Measurements from ENCODE around the gene SLC6A17.

The SLC6A17 gene

GRCh38 chr1:110150330-110151174 is at the start of gene SLC6A17:
TSS of gene SLC6A17 (plus strand) at chr1:110150494. CDS start at chr1:110166930, 16,436 bp downstream.
- H3K4me3 ChIP-seq (ENCODE audit: low read depth, low read length) = 0 out of 2 replicates have a peak within 1 kb of the TSS, but pooled peaks have one; percentile 18
- no peak for TF ChIP-seq CTCF (IDR thresholded peaks at IDR 0.05; ENCODE audit: control insufficient read depth, extremely low read depth, insufficient read depth)
- no peak for DNase-seq (ENCODE audit: low read depth)

- TF ChIP-seq CTCF (IDR thresholded peaks at IDR 0.05; ENCODE audit: control insufficient read depth, extremely low read depth, insufficient read depth) = no peak
- H3K4me3 ChIP-seq (ENCODE audit: low read depth, low read length) = no peak overlapping the region
- no peak for DNase-seq (ENCODE audit: low read depth)
These were observed 48.2 kb upstream of the SLC6A17 start for GRCh38 chr1:110102081-110102480.

- TF ChIP-seq CTCF (IDR thresholded peaks at IDR 0.05; ENCODE audit: control insufficient read depth, extremely low read depth, insufficient read depth) = peak; percentile 98
- no peak overlapping the region for H3K4me3 ChIP-seq (ENCODE audit: low read depth, low read length)
- peak; percentile 57 for DNase-seq (ENCODE audit: low read depth)
These were observed 44.0 kb upstream of the SLC6A17 start for GRCh38 chr1:110106013-110106941.

GRCh38 chr1:110107867-110108469 is 42.3 kb upstream of the SLC6A17 start:
- no peak for TF ChIP-seq CTCF (IDR thresholded peaks at IDR 0.05; ENCODE audit: control insufficient read depth, extremely low read depth, insufficient read depth)

GRCh38 chr1:110111081-110111480 is 39.2 kb upstream of the SLC6A17 start:
- no peak for DNase-seq (ENCODE audit: low read depth)
- no peak overlapping the region for H3K4me3 ChIP-seq (ENCODE audit: low read depth, low read length)
- no peak for TF ChIP-seq CTCF (IDR thresholded peaks at IDR 0.05; ENCODE audit: control insufficient read depth, extremely low read depth, insufficient read depth)

More at GRCh38 chr1:110107867-110108469, 42.3 kb upstream of the SLC6A17 start:
- no peak overlapping the region for H3K4me3 ChIP-seq (ENCODE audit: low read depth, low read length)
- no peak for DNase-seq (ENCODE audit: low read depth)

GRCh38 chr1:110112143-110112542 is 38.2 kb upstream of the SLC6A17 start, which contains the start of gene UBL4B:
TSS of gene UBL4B (plus strand) at chr1:110112443. CDS start at chr1:110112535, 92 bp downstream.
- no peak for DNase-seq (ENCODE audit: low read depth)
- TF ChIP-seq CTCF (IDR thresholded peaks at IDR 0.05; ENCODE audit: control insufficient read depth, extremely low read depth, insufficient read depth) = no peak
- no peak within 1 kb of the TSS for H3K4me3 ChIP-seq (ENCODE audit: low read depth, low read length)
